Upper lobe of right lung (tissue), 1 donor: ENCODE results near the gene CD6. TPM values are rescaled to one million over a fixed set of nuclear protein-coding genes. Genes with fewer than 3 reads are reported as not detected.

ENCODE experiments used
- ATAC-seq: fragments of 200-7000 bp; cut with Tn5 transposase; one replicate; pipeline ENCODE4 v1.9.1; 2020; ENCODE audit warnings: mild to moderate bottlenecking, moderate library complexity
- DNase-seq: peaks from one replicate; pipeline ENCODE4 v3.0.0-alpha.2; 2020
- H3K27ac ChIP-seq: fragments of 200-600 bp; one replicate; pipeline ENCODE4 v1.8.0; 2022
- H3K27me3 ChIP-seq: fragments of 200-600 bp; one replicate; pipeline ENCODE4 v1.8.0; 2022; ENCODE audit warnings: mild to moderate bottlenecking
- H3K36me3 ChIP-seq: fragments of 200-600 bp; one replicate; pipeline ENCODE4 v1.8.0; 2022
- H3K4me1 ChIP-seq: fragments of 200-600 bp; one replicate; pipeline ENCODE4 v1.8.0; 2022
- H3K4me3 ChIP-seq: fragments of 200-600 bp; one replicate; pipeline ENCODE4 v1.8.0; 2022; ENCODE audit warnings: mild to moderate bottlenecking
- H3K9me3 ChIP-seq: fragments of 200-600 bp; one replicate; pipeline ENCODE4 v1.8.0; 2022
- CTCF ChIP-seq: fragments of 200-600 bp; IDR thresholded peaks from one replicate; pipeline ENCODE4 v1.8.0; 2022; ENCODE audit warnings: antibody characterized with exemption
- intact Hi-C: fragments of 100-400 bp; cut with DNase I; formaldehyde crosslinking; loops from one replicate; pipeline ENCODE4 v1.11.0; 2022
- total RNA-seq: library from RNA; stranded (reverse); fragmentation: NEBNext Ultra II Directional; extraction: Animal tissue kit (Norgen Biotek cat#: 25700); gene quantifications from one replicate; pipeline ENCODE4 v1.2.1, GENCODE V29; 2021
- donor health status: DM: no; HTN: yes; CAD: no; lungs with severe emphysema.

The CD6 gene
- total RNA-seq, 1 donor from 2014 or later: 3.9 TPM

- H3K4me1 ChIP-seq: peaks cover 15% of the 10 kb centered on the region
- intact Hi-C loops: no loop called here
- no peaks in the 10 kb centered on the region for H3K9me3 ChIP-seq
- ATAC-seq: no peak
- peaks cover 8% of the 10 kb centered on the region for H3K36me3 ChIP-seq
- no peak overlapping the region for H3K4me3 ChIP-seq
- TF ChIP-seq CTCF: no peak
- no peak overlapping the region for H3K27ac ChIP-seq
- peaks cover 9% of the 10 kb centered on the region for H3K27me3 ChIP-seq
- peak; percentile 59 for DNase-seq
Measured at GRCh38 chr11:60927600-60927999, 43.9 kb upstream of the CD6 start.

GRCh38 chr11:60928563-60929001, 42.9 kb upstream of the CD6 start:
- peaks cover 9% of the 10 kb centered on the region for H3K27me3 ChIP-seq
- H3K36me3 ChIP-seq: no peaks in the 10 kb centered on the region
- no peak overlapping the region for H3K27ac ChIP-seq
- TF ChIP-seq CTCF: no peak
- H3K4me3 ChIP-seq: no peak overlapping the region
- intact Hi-C loops: no loop called here
- no peaks in the 10 kb centered on the region for H3K9me3 ChIP-seq
- peaks cover 15% of the 10 kb centered on the region for H3K4me1 ChIP-seq
- no peak for ATAC-seq
- DNase-seq: peak; percentile 61

GRCh38 chr11:60929764-60930163, 41.7 kb upstream of the CD6 start:
- Histone ChIP-seq H3K27ac (no peak overlapping the region), H3K9me3 (no peaks in the 10 kb centered on the region), H3K27me3 (peaks cover 8% of the 10 kb centered on the region), H3K4me3 (no peak overlapping the region), H3K4me1 (peaks cover 6% of the 10 kb centered on the region), H3K36me3 (no peaks in the 10 kb centered on the region)
- no peak for ATAC-seq
- intact Hi-C loops: no loop called here
- no peak for TF ChIP-seq CTCF
- peak; percentile 20 for DNase-seq

GRCh38 chr11:60930394-60930793, 41.1 kb upstream of the CD6 start:
- H3K27ac ChIP-seq: no peak overlapping the region
- peak; percentile 57 for DNase-seq
- no peaks in the 10 kb centered on the region for H3K36me3 ChIP-seq
- H3K9me3 ChIP-seq: no peaks in the 10 kb centered on the region
- H3K27me3 ChIP-seq: peaks cover 3% of the 10 kb centered on the region
- H3K4me3 ChIP-seq: no peak overlapping the region
- no peak for ATAC-seq
- peaks cover under 1% of the 10 kb centered on the region for H3K4me1 ChIP-seq
- TF ChIP-seq CTCF: no peak
- intact Hi-C loops: no loop called here

- Histone ChIP-seq H3K4me3 (no peak overlapping the region), H3K27me3 (no peaks in the 10 kb centered on the region), H3K9me3 (no peaks in the 10 kb centered on the region), H3K36me3 (no peaks in the 10 kb centered on the region), H3K27ac (no peak overlapping the region), H3K4me1 (peaks cover 3% of the 10 kb centered on the region)
- DNase-seq (peak; percentile 60), ATAC-seq (no peak)
- intact Hi-C loops: no loop called here
- TF ChIP-seq CTCF: no peak
Measured at GRCh38 chr11:60931917-60932316, 39.6 kb upstream of the CD6 start.
